Lung (tissue), 12 donors: Measurements from ENCODE around the gene LAMA3. TPM values are rescaled to one million over a fixed set of nuclear protein-coding genes. Genes with fewer than 3 reads are reported as not detected.

Experiments
- ATAC-seq: fragments of 200-7000 bp; cut with Tn5 transposase; one replicate; pipeline ENCODE4 v1.9.1; 2020; ENCODE audit warnings: moderate number of reproducible peaks; ENCODE audit not compliant: insufficient read depth, low FRiP score
- DNase-seq, 3 donors: peaks; one replicate each; pipeline ENCODE4 v3.0.0-alpha.2; 2013 to 2017
- H3K27ac ChIP-seq, 2 donors: one replicate each; pipeline ENCODE4 v1.5.1; 2013; ENCODE audit warnings: mild to moderate bottlenecking in 2 of 2, moderate library complexity in 2 of 2, control low read depth in 1 of 2, inconsistent platforms in 1 of 2, low read depth in 1 of 2, low read length in 1 of 2
- H3K27me3 ChIP-seq, 3 donors: one replicate each; pipeline ENCODE4 v1.5.1; 2013; ENCODE audit warnings: low read length in 2 of 3; ENCODE audit not compliant: control insufficient read depth in 3 of 3, insufficient read depth in 3 of 3
- H3K36me3 ChIP-seq, 4 donors: one replicate each; pipeline ENCODE4 v1.5.1; 2013; ENCODE audit warnings: low read length in 4 of 4, mild to moderate bottlenecking in 1 of 4, moderate library complexity in 1 of 4; ENCODE audit not compliant: control insufficient read depth in 4 of 4, insufficient read depth in 4 of 4
- H3K4me1 ChIP-seq, 5 donors: one replicate each; pipeline ENCODE4 v1.5.1; 2013; ENCODE audit warnings: low read length in 5 of 5, mild to moderate bottlenecking in 2 of 5, moderate library complexity in 1 of 5; ENCODE audit not compliant: control insufficient read depth in 5 of 5, insufficient read depth in 5 of 5
- H3K4me3 ChIP-seq: one replicate; pipeline ENCODE4 v1.5.1; 2013; ENCODE audit warnings: mild to moderate bottlenecking, control low read depth, moderate library complexity
- H3K9ac ChIP-seq, 2 donors: one replicate each; pipeline ENCODE4 v1.5.1; 2013; ENCODE audit warnings: low read length in 2 of 2, control low read depth in 1 of 2; ENCODE audit not compliant: insufficient read depth in 1 of 2
- H3K9me3 ChIP-seq, 4 donors: one replicate each; pipeline ENCODE4 v1.5.1; 2013; ENCODE audit warnings: low read length in 3 of 4, mild to moderate bottlenecking in 1 of 4, moderate library complexity in 1 of 4; ENCODE audit not compliant: control insufficient read depth in 4 of 4, insufficient read depth in 3 of 4
- WGBS, 2 donors: extraction: QIAGEN DNeasy Blood & Tissue Kit; methylation state at CpG; one replicate each; pipeline ENCODE4 v1.1.7; 2013; 5-methylcytosine and 5-hydroxymethylcytosine counted together
- polyA plus RNA-seq, 2 donors: library from polyadenylated mRNA; stranded (reverse); fragments of 200-250 nt; gene quantifications; one replicate each; pipeline ENCODE4 v1.2.1, GENCODE V29; 2013
- total RNA-seq, 2 donors: library from RNA; depleted of rRNA in 1 of 2; stranded (reverse); fragments of >200 nt in 1 of 2; gene quantifications; one replicate each; pipeline ENCODE4 v1.2.1, GENCODE V29; 2014 to 2021
- TF ChIP-seq, protein P1 (sequence below): IDR thresholded peaks from 2 replicates; pipeline ENCODE4 v1.5.1; 2012; ENCODE audit warnings: mild to moderate bottlenecking; ENCODE audit errors: control extremely low read depth, extremely low read depth
- donor health status: control.
- donor health status: control.
- donor health status: Bipolar disorder and iron deficiency.
- donor health status: healthy.
- donor health status: DM: yes; HTN: yes; CAD: no.

Gene LAMA3
- total and polyA plus RNA-seq, 4 donors, result 14.1 to 110 (median 51.9) TPM

GRCh38 chr18:23723121-23723520 lies 33.9 kb downstream of the LAMA3 start:
- 84% methylated on average over 2 of the region's 2 CpGs for WGBS, 2 donors
- Histone ChIP-seq H3K4me1 (peaks cover 0 to 7% (median 0%) of the 10 kb centered on the region in 5 donors), H3K27me3 (no peaks in the 10 kb centered on the region), H3K9me3 (no peaks in the 10 kb centered on the region), H3K4me3 (no peak overlapping the region), H3K27ac (no peak overlapping the region), H3K36me3 (no peaks in the 10 kb centered on the region), H3K9ac (no peak overlapping the region)
- TF ChIP-seq, protein P1, sequence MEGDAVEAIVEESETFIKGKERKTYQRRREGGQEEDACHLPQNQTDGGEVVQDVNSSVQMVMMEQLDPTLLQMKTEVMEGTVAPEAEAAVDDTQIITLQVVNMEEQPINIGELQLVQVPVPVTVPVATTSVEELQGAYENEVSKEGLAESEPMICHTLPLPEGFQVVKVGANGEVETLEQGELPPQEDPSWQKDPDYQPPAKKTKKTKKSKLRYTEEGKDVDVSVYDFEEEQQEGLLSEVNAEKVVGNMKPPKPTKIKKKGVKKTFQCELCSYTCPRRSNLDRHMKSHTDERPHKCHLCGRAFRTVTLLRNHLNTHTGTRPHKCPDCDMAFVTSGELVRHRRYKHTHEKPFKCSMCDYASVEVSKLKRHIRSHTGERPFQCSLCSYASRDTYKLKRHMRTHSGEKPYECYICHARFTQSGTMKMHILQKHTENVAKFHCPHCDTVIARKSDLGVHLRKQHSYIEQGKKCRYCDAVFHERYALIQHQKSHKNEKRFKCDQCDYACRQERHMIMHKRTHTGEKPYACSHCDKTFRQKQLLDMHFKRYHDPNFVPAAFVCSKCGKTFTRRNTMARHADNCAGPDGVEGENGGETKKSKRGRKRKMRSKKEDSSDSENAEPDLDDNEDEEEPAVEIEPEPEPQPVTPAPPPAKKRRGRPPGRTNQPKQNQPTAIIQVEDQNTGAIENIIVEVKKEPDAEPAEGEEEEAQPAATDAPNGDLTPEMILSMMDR, result no peak
- no peak for DNase-seq
- no peak for ATAC-seq

DNA sequence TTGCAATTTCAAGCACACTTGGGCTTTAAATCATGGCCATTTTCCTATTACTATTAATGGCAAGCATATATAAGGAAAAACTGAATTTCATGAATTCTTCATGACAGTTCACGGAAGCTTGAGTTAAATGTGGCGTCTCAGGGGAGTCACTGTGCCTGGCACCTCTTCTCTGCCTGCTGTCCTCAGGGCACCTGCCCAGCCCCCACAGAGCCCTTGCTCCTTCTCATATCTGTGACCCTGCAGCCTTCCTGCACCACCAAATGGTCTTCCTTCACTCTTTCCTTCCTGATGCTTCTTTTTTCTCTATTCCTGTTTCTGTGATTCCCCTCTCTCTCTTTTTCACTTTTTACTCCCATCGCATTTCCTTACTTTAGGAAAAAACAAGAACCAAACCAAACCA lies 35.4 kb downstream of the LAMA3 start:
- no peak for ATAC-seq
- H3K4me1 ChIP-seq, result peaks cover 0 to 7% (median 0%) of the 10 kb centered on the region in 5 donors
- no peaks in the 10 kb centered on the region for H3K36me3 ChIP-seq
- WGBS, 2 donors, result 48 to 73% methylated on average over 3 of the region's 3 CpGs
- no peak for DNase-seq
- H3K9ac ChIP-seq, result no peak overlapping the region
- TF ChIP-seq, protein P1, result no peak
- H3K27ac ChIP-seq, result no peak overlapping the region
- H3K27me3 ChIP-seq, result no peaks in the 10 kb centered on the region
- no peaks in the 10 kb centered on the region for H3K9me3 ChIP-seq
- H3K4me3 ChIP-seq, result no peak overlapping the region

GRCh38 chr18:23725351-23725750 lies 36.1 kb downstream of the LAMA3 start:
- Histone ChIP-seq H3K4me3 (no peak overlapping the region), H3K36me3 (no peaks in the 10 kb centered on the region), H3K9ac (no peak overlapping the region), H3K27ac (peak overlapping the region in 1 of 2 donors; percentile 12), H3K9me3 (no peaks in the 10 kb centered on the region), H3K4me1 (peaks cover 0 to 7% (median 0%) of the 10 kb centered on the region in 5 donors), H3K27me3 (no peaks in the 10 kb centered on the region)
- no peak for ATAC-seq
- DNase-seq, result no peak
- TF ChIP-seq, protein P1, result no peak
- 78 to 86% methylated on average over 6 of the region's 6 CpGs for WGBS, 2 donors
